Muscle layer of duodenum (tissue), 2 donors: ENCODE results near the gene MFSD11.

Experiments
- H3K27ac ChIP-seq: one replicate; pipeline ENCODE4 v1.7.0; 2013; ENCODE audit warnings: mild to moderate bottlenecking, low read length
- H3K27me3 ChIP-seq: one replicate; pipeline ENCODE4 v1.7.0; 2013; ENCODE audit warnings: low read depth, mild to moderate bottlenecking, control low read depth, low read length
- H3K36me3 ChIP-seq, 2 donors: one replicate each; pipeline ENCODE4 v1.7.0; 2013; ENCODE audit warnings: low read length in 2 of 2, control low read depth in 1 of 2, mild to moderate bottlenecking in 1 of 2; ENCODE audit not compliant: insufficient read depth in 2 of 2, control insufficient read depth in 1 of 2
- H3K4me1 ChIP-seq, 2 donors: one replicate each; pipeline ENCODE4 v1.7.0; 2013; ENCODE audit warnings: low read length in 2 of 2, mild to moderate bottlenecking in 2 of 2, control low read depth in 1 of 2, moderate library complexity in 1 of 2; ENCODE audit not compliant: insufficient read depth in 2 of 2, control insufficient read depth in 1 of 2
- H3K4me3 ChIP-seq, 2 donors: one replicate each; pipeline ENCODE4 v1.7.0; 2013; ENCODE audit warnings: low read length in 2 of 2, low read depth in 1 of 2, mild to moderate bottlenecking in 1 of 2
- H3K9me3 ChIP-seq, 2 donors: one replicate each; pipeline ENCODE4 v1.7.0; 2013; ENCODE audit warnings: low read length in 2 of 2, control low read depth in 1 of 2, mild to moderate bottlenecking in 1 of 2; ENCODE audit not compliant: control insufficient read depth in 1 of 2
- donor health status: healthy.

The MFSD11 gene

GRCh38 chr17:76700270-76700616, 37.7 kb upstream of the MFSD11 start:
- Histone ChIP-seq H3K27me3 (no peaks in the 10 kb centered on the region), H3K27ac (peak overlapping the region; percentile 91), H3K4me1 (peaks cover 0 to 69% of the 10 kb centered on the region in 2 donors), H3K4me3 (peak overlapping the region in 1 of 2 donors; percentile 55), H3K9me3 (no peaks in the 10 kb centered on the region), H3K36me3 (no peaks in the 10 kb centered on the region)

GRCh38 chr17:76700617-76701470, 37.1 kb upstream of the MFSD11 start:
- H3K36me3 ChIP-seq = no peaks in the 10 kb centered on the region
- H3K27ac ChIP-seq = peak overlapping the region; percentile 91
- H3K4me1 ChIP-seq = peaks cover 0 to 64% of the 10 kb centered on the region in 2 donors
- H3K27me3 ChIP-seq = no peaks in the 10 kb centered on the region
- H3K9me3 ChIP-seq = no peaks in the 10 kb centered on the region
- peak overlapping the region; percentile 39 to 55 for H3K4me3 ChIP-seq

DNA sequence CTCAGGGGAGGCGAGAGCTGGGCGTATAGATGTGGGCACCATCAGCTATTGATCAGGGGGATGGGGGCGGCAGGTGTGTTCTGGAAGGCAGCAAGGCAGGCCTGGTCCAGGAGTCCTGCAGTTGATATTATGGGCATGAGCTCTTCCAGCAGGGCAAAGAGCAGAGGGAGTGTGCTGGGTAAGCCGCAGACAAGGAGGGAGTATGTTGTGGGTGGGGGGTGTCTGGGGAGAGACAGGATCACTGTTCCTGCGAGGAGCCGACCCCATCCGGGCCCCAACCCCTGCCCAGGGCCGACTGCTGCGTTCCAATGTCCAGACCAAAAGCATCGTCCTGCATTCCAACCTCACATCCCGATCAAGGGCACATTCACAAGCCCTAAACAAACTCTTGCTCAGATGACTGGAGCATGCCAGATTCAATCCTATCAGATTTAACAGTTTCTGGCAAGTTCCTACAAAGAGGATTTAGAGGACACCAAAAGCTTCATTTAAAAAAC, 36.4 kb upstream of the MFSD11 start:
- no peaks in the 10 kb centered on the region for H3K27me3 ChIP-seq
- H3K36me3 ChIP-seq = no peaks in the 10 kb centered on the region
- peak overlapping the region; percentile 91 for H3K27ac ChIP-seq
- no peaks in the 10 kb centered on the region for H3K9me3 ChIP-seq
- peaks cover under 1 to 62% of the 10 kb centered on the region in 2 donors for H3K4me1 ChIP-seq
- peak overlapping the region in 1 of 2 donors; percentile 55 for H3K4me3 ChIP-seq

DNA sequence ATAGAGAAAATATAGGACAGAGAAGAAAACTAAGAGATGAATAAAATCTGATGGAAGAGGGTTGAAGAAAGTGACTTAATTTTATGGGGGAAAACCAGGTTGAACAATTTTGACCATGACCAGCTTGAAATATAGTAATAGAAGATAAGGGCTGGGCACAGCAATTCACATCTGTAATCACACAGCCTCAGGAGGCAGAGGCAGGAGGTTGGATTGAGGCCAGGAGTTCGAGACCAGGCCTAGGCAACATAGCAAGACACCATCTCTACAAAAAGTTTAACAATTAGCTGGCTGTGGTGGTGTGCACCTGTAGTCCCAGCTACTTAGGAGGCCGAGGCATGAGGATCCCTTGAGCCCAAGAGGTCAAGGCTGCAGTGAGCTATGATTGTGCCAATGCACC, 35.8 kb upstream of the MFSD11 start:
- Histone ChIP-seq H3K27me3 (no peaks in the 10 kb centered on the region), H3K4me3 (no peak overlapping the region), H3K27ac (peak overlapping the region; percentile 91), H3K4me1 (peaks cover 4 to 62% of the 10 kb centered on the region in 2 donors), H3K9me3 (no peaks in the 10 kb centered on the region), H3K36me3 (no peaks in the 10 kb centered on the region)

DNA sequence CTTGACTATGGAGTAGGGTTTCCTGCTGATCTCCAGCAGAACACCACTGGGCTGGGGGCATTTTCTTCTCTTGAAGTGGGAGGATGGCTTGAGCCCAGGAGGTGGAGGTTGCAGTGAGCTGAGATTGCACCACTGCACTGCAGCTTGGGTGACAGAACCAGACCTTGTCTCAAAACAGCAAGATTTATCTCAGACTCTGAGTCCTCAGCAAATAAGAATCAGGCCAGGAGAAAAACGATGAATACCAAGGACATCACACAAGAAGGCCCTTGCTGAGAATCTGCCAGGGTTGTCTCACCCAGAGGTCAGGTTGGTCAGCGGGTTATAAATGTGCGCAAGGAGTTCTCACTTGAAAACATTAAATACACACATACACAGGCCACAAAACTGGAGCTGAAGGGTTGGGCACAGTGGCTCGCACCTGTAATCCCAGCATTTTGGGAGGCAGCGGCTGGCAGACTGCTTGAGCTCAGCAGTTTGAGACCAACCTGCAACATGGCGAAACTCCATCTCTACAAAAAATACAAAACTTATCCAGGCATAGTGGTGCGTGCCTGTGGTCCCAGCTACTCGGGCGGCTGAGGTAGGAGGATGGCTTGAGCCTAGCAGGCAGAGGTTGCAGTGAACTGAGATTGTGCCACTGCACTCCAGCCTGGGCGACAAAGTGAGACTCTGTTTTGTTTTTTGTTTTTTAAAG, 34.8 kb upstream of the MFSD11 start:
- no peaks in the 10 kb centered on the region for H3K36me3 ChIP-seq
- H3K4me3 ChIP-seq = no peak overlapping the region
- H3K27ac ChIP-seq = no peak overlapping the region
- no peaks in the 10 kb centered on the region for H3K27me3 ChIP-seq
- H3K4me1 ChIP-seq = peaks cover 9 to 61% of the 10 kb centered on the region in 2 donors
- H3K9me3 ChIP-seq = no peaks in the 10 kb centered on the region

- Histone ChIP-seq H3K9me3 (no peaks in the 10 kb centered on the region), H3K36me3 (no peaks in the 10 kb centered on the region), H3K27ac (peak overlapping the region; percentile 10), H3K4me1 (peaks cover 9 to 55% of the 10 kb centered on the region in 2 donors), H3K27me3 (no peaks in the 10 kb centered on the region), H3K4me3 (no peak overlapping the region)
Observed at GRCh38 chr17:76704805-76705204, 33.1 kb upstream of the MFSD11 start.

DNA sequence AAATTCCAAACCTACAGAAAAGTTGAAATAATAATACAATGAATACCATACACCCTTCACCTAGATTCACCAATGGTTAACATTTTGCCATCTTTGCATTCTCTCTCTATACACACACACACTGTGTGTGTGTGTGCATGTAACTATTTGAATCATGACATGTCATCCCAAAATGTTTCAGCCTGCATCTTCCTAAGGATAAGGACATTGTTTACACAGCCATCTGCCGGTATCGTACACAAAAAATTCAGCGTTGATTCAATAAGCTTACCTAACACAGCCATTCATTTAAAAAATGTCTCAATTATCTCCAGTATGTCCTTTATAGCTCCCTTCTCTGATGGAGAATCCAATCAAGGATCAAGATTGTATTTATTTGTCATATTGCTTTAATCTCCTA, 31.1 kb upstream of the MFSD11 start:
- Histone ChIP-seq H3K9me3 (no peaks in the 10 kb centered on the region), H3K27ac (no peak overlapping the region), H3K4me1 (peaks cover 13 to 50% of the 10 kb centered on the region in 2 donors), H3K36me3 (no peaks in the 10 kb centered on the region), H3K4me3 (no peak overlapping the region), H3K27me3 (no peaks in the 10 kb centered on the region)

DNA sequence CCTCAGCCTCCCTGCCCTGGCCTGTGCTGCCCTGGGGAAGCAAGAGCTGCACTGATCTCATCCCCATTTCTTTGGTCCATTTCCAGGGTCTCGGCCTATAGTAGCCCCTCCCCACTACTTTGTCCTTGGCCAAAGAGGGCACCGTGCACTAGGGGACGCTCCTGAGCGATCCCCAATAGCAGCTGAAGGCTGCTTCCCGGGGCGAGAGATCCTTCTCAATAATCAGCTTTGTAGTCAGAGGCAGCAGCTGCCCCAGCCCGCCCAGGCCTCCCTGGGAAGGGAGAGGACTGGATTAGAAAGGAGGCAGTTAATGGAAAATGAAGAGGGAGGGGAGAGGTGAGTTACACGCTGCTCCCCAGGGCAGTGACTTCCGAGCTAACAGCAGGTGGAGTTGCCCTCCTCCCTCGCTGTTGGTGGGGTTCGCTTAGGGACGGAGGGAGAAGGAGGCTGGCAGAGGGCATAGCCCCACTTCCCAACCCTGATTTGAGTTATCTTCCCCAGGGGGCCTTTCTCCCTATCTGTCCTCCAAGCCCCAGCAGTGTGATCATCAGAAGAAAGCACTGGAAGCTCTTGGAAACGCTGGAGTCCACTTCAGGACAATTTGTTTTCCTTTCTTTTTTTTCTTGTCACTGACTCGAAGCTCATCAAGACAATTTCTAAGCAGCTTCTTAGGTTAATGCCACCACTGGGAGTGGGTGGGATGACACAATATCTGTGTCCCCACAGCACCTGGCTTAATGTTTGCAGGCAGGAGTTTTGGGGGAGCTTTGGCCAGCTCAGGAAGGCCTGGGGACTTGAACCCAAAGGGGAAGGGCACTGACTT, 29.7 kb upstream of the MFSD11 start:
- H3K27ac ChIP-seq = peak overlapping the region; percentile 95
- H3K4me3 ChIP-seq = peak overlapping the region in 1 of 2 donors; percentile 72
- H3K4me1 ChIP-seq = peaks cover 13 to 45% of the 10 kb centered on the region in 2 donors
- peaks cover 5 to 6% of the 10 kb centered on the region in 2 donors for H3K36me3 ChIP-seq
- no peaks in the 10 kb centered on the region for H3K9me3 ChIP-seq
- no peaks in the 10 kb centered on the region for H3K27me3 ChIP-seq

DNA sequence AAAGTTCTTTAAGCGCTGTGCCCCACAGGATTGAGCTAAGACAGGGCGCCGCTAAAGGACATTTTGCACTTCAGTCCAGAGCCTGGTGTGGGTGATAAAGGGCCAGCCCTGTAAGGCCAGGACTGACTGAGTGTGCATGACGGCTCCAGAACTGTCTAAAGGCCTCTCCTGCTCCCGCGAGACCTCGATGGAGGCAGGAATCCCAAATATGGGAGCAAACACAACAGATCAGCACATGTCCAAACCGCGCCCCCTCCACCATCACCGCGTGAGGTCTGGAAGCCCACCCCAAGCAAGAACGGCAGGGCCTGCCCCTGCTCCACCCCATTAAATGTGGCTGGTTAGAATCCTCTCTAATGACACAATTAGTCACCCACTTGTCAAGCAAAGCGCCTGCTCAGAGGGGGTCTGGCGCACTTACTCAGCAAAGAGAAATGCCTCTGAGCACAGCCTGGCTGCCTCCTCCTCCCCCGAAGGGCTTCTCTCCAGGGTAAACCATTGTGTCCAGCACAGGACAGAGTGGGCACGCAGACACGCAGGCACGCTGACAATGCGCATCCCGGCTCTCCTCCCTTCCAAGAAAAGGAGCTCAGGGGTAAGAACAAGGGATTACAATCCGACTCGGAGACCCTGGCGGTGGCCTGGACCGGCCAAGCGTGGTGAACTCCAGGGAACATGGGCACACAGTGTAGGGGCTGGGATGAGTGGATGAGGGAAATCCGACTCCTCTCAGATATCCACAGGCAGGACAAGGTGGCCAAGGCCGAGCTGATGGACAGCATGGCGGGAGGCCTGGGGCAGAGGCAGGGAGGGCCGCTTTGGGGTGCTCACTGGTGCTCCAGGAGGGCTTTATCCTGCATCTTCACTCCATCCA, 28.6 kb upstream of the MFSD11 start:
- no peaks in the 10 kb centered on the region for H3K27me3 ChIP-seq
- H3K9me3 ChIP-seq = no peaks in the 10 kb centered on the region
- H3K27ac ChIP-seq = peak overlapping the region; percentile 95
- peak overlapping the region; percentile 67 to 72 for H3K4me3 ChIP-seq
- peaks cover 13 to 43% of the 10 kb centered on the region in 2 donors for H3K4me1 ChIP-seq
- peaks cover 16 to 17% of the 10 kb centered on the region in 2 donors for H3K36me3 ChIP-seq
